Caki2 (cell line): ENCODE measurements around the gene DDX49. TPM values are rescaled to one million over a fixed set of nuclear protein-coding genes. Genes with fewer than 3 reads are reported as not detected.
"Not testable (repeated sequence)": the region's sequence is repeated elsewhere in the genome, so short reads cannot be mapped to it uniquely, and the experiment has no call there.

Source experiments
- DNase-seq: peaks from one replicate; pipeline ENCODE4 v3.0.0-alpha.2; 2015; ENCODE audit warnings: low read depth
- in situ Hi-C: cut with HindIII; loops from 2 replicates; pipeline ENCODE4 v1.10.0; 2016; ENCODE audit warnings: low sequenced_read_pairs, low pct_unique_long_range_greater_than_20kb, mixed read lengths
- total RNA-seq: library from RNA; depleted of rRNA; stranded (reverse); fragments of >200 nt; shearing (Covaris generic); gene quantifications from 2 replicates; pipeline ENCODE4 v1.2.3, GENCODE V29; 2014; ENCODE audit warnings: low replicate concordance; rRNA removed

DDX49 gene
- total RNA-seq, 1 experiment from 2014 or later = 91.7 TPM

DNA sequence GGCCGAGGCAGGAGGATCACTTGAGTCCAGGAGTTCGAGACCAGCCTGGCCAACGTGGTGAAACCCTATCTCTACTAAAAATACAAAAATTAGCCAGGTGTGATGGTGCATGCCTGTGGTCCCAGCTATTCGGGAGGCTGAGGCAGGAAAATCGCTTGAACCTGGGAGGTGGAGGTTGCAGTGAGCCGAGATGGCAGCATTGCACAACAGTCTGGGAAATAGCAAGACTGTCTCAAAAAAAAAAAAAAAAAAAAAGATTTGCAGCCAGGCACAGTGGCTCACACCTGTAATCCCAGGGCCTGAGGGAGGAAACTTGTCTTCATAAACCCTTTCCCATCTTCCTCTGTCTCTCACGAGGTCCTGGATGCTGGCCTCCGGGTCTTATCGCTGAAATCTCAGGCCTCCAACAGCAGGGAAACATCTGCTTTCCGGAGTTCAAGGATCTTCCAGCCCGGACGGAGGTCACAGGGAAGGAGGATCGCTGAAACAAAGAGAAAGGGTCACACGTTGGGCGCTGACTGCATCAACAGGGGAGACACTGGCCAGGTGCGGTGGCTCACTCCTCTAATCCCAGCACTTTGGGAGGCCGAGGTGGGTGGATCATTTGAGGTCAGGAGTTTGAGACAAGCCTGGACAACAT, 33.0 kb downstream of the DDX49 start:
- DNase-seq, in situ Hi-C loops: not testable (repeated sequence)

DNA sequence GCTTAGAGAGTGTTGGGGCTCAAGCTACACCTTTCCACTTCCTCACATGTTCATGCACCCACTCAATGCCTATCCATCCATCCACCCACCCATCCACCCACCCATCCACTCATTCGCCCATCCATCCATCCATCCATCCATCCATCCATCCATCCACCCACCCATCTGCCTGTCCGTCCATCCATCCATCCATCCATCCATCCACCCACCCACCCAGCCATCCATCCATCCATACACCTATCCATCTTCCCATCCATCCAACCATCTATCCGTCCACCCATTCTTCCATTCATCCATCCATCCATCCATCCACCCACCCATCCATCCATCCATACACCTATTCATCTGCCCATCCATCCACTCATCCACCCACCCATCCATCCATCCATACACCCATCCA, 34.6 kb downstream of the DDX49 start:
- in situ Hi-C loops = no loop called here
- no peak for DNase-seq

DNA sequence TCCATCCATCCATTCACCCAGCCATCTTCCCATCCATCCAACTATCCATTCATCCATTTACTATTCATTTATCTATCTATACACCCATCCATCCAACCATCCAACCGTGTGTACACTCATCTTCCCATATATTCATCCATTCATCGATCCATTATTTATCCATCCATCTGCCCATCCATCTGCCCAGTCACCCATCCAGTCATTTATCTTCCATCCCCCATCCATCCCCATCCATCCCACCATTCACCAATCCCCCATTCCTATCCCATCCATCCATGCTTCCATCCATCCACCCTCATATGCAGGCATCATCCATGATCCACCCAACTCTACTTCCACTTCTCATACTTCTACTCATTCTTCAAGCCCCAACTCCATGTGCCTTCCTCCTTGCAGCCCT, 35.5 kb downstream of the DDX49 start:
- in situ Hi-C loops = no loop called here
- DNase-seq = no peak

DNA sequence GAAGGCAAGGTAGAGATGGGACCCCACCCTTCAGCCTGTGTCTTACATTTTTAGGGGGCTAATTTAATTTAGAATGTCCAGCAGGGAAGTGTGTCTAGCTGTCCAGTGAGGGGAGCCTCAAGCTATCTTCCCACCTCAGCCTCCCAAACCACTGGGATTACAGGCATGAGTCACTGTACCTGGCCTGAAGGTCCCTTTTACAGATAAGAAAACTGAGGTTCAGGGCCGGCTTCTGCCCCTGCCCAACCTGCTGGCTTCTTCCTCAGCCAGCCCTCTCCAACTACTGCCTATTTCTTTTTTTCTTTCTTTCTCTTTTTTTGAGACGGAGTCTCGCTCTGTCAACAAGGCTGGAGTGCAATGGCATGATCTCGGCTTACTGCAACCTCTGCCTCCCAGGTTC, 40.9 kb downstream of the DDX49 start:
- in situ Hi-C loops = no loop called here
- DNase-seq = no peak

DNA sequence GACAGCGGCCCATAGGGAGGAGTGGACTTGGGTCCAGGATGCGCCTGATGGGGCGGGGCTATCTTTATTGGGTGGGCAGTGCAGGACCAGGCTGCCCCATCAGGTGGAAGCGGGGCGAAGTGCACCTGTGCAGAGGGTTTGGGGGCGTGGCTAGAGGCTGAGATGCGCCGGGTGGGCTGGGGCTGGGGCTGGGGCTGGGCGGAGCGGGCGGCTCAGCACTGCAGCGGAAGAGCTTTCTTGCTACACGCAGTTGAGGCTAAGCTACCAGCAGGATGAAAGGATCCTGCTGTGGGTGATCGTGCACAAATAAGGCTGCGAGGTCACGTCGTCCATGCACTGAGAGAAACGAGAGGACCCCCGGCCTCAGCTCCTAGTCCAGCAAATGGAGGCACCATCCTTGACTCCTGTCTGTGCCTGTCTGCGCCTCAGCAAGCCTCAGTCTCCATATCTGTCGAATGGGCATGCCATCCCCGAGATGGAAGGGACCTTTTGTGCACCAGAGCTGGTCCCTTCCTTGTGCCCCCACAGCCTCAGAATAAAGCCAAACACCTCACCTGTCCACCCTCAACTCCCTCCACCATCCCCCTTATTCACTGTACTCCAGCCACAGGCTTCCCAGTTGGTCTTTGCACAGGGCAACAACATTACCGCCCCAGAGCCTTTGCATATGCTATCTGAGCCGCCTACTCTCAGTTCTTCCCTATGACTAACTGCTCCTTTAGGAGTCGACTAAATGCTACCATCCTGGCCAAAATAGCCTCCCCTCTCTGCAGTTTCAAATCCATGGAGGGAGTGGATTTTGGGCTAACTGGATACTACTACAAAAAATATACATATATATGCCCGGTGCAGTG, 42.5 kb downstream of the DDX49 start:
- DNase-seq = no peak
- in situ Hi-C loops = no loop called here

DNA sequence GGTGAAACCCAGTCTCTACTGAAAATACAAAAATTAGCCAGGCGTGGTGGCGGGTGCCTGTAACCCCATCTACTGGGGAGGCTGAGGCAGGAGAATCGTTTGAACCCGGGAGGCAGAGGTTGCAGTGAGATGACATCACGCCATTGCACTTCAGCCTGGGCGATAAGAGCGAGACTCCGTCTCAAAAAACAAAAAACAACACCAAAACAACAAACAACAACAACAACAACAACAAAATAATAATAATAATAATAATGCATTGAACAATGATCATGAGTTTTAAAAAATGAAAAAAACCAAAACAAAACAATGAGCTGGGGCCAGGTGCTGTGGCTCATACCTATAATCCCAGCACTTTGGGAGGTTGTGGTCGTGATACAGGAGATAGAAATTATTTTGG, 44.6 kb downstream of the DDX49 start:
- in situ Hi-C loops = no loop called here

DNA sequence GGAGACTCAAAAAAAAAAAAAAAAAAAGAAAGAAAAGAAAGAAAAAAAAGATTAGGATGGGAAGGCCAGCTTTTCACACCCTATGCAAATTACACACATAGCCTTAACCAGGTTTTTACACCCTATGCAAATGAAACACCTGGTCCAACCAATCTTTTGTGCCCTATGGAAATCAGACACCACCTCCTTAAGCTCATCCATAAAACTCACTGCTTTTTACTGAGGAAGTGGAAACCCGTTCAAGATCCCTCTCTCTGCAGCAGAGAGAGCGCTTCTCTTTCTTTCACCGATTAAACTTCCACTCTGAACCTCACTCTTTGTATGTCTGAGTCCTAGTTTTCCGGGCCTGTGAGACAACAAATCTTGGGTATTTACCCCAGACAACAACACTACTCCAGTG, 46.8 kb downstream of the DDX49 start:
- in situ Hi-C loops = no loop called here
- DNase-seq = peak; percentile 71

More for the DNA sequence above, 44.6 kb downstream of the DDX49 start:
- DNase-seq = no peak

DNA sequence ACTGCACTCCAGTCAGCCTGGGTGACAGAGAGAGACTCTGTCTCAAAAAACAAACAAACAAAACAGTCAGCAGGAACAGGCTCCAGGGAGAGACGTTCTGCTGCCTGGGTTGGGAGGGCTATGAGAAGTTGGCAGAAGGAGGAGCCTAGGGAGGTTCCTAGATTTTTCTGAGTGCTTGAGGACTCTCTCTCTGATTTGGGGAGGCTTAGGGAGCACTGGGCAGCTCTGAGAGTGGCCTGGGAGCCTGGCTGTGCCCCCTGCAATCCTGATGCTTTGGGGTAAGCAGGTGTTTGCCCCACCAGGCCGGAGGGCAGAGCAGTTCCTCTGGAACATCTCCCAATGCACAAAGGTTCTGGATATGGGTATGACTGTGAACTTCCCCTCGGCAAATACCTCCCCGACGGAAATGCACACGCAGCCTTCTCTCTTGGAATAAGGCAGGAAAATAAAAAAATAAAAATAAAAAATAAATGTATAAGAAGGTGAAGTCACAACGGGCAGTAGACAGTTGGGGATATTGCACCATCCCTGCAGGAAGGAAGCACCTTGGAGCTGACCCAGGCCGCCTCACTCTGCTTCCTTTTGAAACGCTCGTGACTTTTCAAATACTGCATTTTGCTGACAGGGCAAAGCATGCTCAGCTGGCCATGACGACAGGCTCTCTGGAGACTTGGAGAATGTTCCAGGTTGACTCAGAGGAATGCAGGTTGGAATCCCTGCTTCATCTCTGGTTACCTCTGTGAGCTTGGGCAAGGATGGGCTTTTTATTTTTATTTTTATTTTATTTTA, 48.0 kb downstream of the DDX49 start:
- in situ Hi-C loops = no loop called here
- DNase-seq = peak; percentile 44

DNA sequence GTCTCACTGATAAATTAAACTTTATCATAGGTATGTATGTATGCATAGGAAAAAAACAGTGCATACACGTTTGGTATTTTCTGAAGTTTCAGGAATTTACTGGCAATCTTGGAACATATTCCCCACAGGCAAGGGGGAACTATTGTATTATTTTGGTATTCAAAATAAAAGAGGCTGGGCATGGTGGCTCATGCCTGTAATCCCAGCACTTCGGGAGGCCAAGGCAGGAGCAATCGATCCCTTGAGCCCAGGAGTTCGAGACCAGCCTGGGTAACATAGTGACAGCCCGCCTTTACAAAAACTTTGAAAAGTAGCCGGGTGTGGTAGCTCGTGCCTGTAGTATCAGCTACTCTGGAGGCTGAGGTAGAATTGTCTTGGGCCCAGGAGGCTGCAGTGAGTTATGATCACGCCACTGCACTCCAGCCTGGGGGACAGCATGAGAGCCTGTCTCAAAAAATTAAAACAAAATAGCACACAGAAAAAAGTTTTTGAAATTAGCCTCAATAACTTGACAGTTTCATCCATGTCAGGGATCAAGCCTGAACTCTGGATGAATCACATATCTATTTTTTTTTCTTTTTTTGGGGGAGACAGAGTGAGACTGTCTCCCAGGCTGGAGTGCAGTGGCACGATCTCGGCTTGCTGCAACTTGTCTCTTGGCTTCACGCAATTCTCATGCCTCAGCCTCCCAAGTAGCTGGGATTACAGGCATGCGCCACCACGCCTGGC, 50.6 kb downstream of the DDX49 start:
- in situ Hi-C loops = no loop called here
- DNase-seq = no peak

DNA sequence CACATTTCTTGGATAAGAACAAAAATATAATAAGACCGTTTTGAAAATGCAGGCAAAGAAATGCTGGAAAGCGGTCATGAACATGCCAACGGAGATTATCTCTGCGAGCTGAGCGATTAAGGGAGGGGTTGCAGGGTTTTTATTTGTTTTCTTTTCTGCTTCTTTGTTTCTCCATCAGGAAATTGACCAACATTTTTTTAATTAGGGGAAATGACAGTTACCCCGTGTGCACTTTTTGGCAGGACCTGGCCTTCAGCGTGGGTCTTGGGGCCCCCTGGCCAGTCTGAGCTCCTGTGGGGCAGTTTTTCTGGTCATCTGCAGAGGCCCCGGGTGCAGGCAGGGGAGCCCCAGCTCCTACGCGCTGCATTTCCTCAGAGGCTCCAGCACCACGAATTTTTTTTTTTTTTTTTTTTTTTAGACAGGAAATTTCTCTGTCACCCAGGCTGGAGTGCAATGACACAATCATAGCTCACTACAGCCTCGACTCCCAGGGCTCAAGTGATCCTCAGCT, 52.8 kb downstream of the DDX49 start:
- no peak for DNase-seq
- in situ Hi-C loops = no loop called here

DNA sequence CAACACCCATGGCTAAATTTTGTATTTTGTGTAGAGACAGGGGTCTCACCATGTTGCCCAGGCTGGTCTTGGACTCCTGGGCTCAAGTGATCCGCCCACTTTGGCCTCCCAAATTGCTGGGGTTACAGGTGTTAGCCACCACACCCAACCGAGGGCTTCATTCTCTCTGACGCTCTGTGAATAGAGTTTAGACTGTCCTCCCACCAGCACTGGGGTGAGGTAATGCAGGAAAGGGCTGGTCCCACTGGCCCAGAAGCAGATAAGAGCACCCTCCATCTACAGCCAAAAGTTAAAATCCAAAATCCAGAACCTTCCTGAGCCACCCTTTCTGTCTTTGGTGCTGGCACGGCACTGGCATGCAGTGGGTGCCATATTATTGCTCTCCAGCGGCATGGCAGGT, 53.3 kb downstream of the DDX49 start:
- in situ Hi-C loops = no loop called here

DNA sequence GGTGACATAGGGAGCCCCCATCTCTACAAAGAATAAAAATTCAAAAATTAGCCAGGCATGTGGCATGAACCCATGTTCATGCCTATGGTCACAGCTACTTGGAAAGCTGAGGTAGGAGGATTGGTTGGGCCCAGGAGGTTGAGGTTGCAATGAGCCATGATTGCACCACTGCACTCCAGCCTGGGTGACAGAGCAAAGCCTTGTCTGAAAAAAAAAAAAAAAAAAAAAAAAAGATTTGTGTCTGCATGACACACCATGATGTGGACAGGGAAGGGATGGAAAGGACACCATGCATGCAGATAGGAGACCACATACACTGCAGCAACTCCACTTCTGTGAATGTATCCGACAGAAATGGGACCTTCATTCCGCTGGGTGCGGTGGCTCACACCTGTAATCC, 55.5 kb downstream of the DDX49 start:
- in situ Hi-C loops = no loop called here
- DNase-seq = peak; percentile 66

More for the DNA sequence above, 53.3 kb downstream of the DDX49 start:
- no peak for DNase-seq

DNA sequence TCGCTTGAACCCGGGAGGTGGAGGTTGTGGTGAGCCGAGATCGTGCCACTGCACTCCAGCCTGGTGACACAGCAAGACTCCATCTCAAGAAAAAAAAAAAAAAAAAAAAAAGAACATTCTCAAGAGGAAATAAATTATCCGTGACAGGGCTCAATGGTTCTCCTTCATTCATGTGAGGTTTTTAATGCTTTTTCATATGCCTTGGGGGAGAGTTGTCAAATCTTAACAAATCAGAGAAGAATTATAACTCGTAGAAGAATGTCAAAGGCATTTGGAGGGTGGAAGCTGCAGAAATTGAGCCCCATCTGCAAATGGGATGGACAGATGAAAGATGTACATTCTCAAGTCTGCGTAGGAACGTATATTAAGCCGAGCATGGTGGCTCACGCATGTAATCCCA, 56.4 kb downstream of the DDX49 start:
- DNase-seq = no peak
- in situ Hi-C loops = no loop called here

Other genes with a start within 250 kb of the DDX49 start
- 1.6 and 4.5 TPM in 2 replicates for gene CRTC1, start 236.0 kb upstream of the DDX49 start, total RNA-seq
- gene COMP, start 128.4 kb upstream of the DDX49 start, total RNA-seq = not detected in 2 replicates
- 70.9 and 71.8 TPM in 2 replicates for gene UPF1, start 87.8 kb upstream of the DDX49 start, total RNA-seq
- gene CERS1, start 23.6 kb upstream of the DDX49 start, total RNA-seq = 7.7 and 13.1 TPM in 2 replicates
- 596 and 615 TPM in 2 replicates for gene COPE, start 328 bp upstream of the DDX49 start, total RNA-seq
- 115 and 131 TPM in 2 replicates for gene HOMER3, start 21.5 kb downstream of the DDX49 start, total RNA-seq
- 33.4 and 36.5 TPM in 2 replicates for gene SUGP2, start 113.8 kb downstream of the DDX49 start, total RNA-seq
- gene ARMC6, start 113.9 kb downstream of the DDX49 start, total RNA-seq = 84.8 and 99.9 TPM in 2 replicates
- 5.1 and 7.8 TPM in 2 replicates for gene SLC25A42, start 144.3 kb downstream of the DDX49 start, total RNA-seq
- 32.3 and 34.1 TPM in 2 replicates for gene TMEM161A, start 218.8 kb downstream of the DDX49 start, total RNA-seq